Measurements from ENCODE around the gene TMEM51. TPM values are rescaled to one million over a fixed set of nuclear protein-coding genes. Genes with fewer than 3 reads are reported as not detected.

The TMEM51 gene
- total and polyA plus RNA-seq, 2 of the 4 experiments (the other 2 are of a cell fraction), result 2.7 to 10.2 TPM

DNA sequence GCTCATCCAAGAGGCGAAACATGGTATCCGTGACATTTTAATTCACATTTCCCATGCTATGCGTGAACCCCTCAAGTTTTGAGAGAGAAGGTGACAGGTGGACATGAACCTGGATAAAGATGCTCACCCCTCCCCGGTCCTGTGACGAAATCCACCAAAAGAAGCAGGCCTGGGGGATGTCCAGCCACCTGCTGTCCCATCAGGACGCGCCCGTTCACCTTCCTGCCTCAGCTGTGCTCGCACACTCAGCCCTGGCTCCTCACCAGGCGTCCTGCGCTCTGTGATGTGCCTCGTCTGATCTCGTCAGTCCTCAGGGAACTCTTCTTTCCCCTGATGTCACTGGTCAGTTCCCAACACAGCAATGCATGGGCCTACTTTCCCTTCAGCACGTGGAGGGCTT lies 103.8 kb downstream of the TMEM51 start:
- ATAC-seq (ENCODE audit: low read depth), result no peak
- H3K56ac ChIP-seq (ENCODE audit: extremely low read depth, insufficient read depth, low read length), result no peak overlapping the region
- H3K4ac ChIP-seq (ENCODE audit: low read depth, low read length), result no peak overlapping the region
- H3K27ac ChIP-seq (ENCODE audit: insufficient read depth, low read length), result no peak overlapping the region
- intact Hi-C loops (cut with micrococcal nuclease), result no loop called here
- H3K4me2 ChIP-seq (ENCODE audit: low read depth, low read length), result no peak overlapping the region
- in situ Hi-C loops (cut with MboI; ENCODE audit: low sequenced_read_pairs), result no loop called here
- H3K14ac ChIP-seq (replicated peaks; ENCODE audit: low read depth, low read length), result no peak overlapping the region
- no peaks in the 10 kb centered on the region for H3K9me3 ChIP-seq (ENCODE audit: control insufficient read depth, insufficient read depth, low read length)
- H3K9me1 ChIP-seq (ENCODE audit: insufficient read depth, low read length), result peaks cover 5% of the 10 kb centered on the region; the same call in 1 of the 2 replicates
- WGBS, 2 experiments (ENCODE audit: extremely low coverage in 2 of 2, insufficient read length in 1 of 2), result 59% methylated on average over 4 of the region's 14 CpGs; no CpG with 5 or more reads in 1 of the 2 experiments
- ChIA-PET CTCF (no interaction called here), POLR2A (ENCODE audit: unreplicated experiment) (no interaction called here)
- no peaks in the 10 kb centered on the region for H3K79me1 ChIP-seq (ENCODE audit: low read depth in 1 of 2, low read length in 2 of 2)
- no peak overlapping the region for H4K5ac ChIP-seq (ENCODE audit: low read depth, low read length)
- H3K9ac ChIP-seq (ENCODE audit: low read depth, low read length), result no peak overlapping the region
- no peak overlapping the region for H2BK15ac ChIP-seq (ENCODE audit: low read depth, low read length)
- no peak overlapping the region for H2AK9ac ChIP-seq (replicated peaks; ENCODE audit: low read depth, low read length, poor library complexity)
- no peak overlapping the region for H3K23ac ChIP-seq (ENCODE audit: low read depth, low read length)
- no peak overlapping the region for H4K8ac ChIP-seq (ENCODE audit: low read depth in 2 of 2, low read length in 2 of 2)
- peaks cover 6% of the 10 kb centered on the region for H3K27me3 ChIP-seq (ENCODE audit: control insufficient read depth, insufficient read depth, low read length)
- peaks cover 3% of the 10 kb centered on the region; the same call in 1 of the 2 replicates for H3K4me1 ChIP-seq (ENCODE audit: control insufficient read depth, insufficient read depth, low read length)
- no peak overlapping the region for H4K91ac ChIP-seq (ENCODE audit: insufficient read depth, low read depth, low read length)
- DNase-seq, result no peak
- H2BK120ac ChIP-seq (ENCODE audit: low read depth, low read length), result no peak overlapping the region
- peak overlapping the region; percentile 45 for H2AFZ ChIP-seq (replicated peaks; ENCODE audit: low read length, poor library complexity)
- H2AK5ac ChIP-seq (ENCODE audit: low read depth, low read length), result no peak overlapping the region
- H2BK20ac ChIP-seq (ENCODE audit: low read depth, low read length), result no peak overlapping the region
- H2BK5ac ChIP-seq (ENCODE audit: low read depth, low read length, poor library complexity, severe bottlenecking), result no peak overlapping the region
- no peak for TF ChIP-seq RCOR1 (IDR thresholded peaks at IDR 0.05; ENCODE audit: insufficient replicate concordance, low read length)
- no peak overlapping the region for H3K18ac ChIP-seq (ENCODE audit: low read depth, low read length)
- H4K20me1 ChIP-seq (ENCODE audit: insufficient read depth, low read length), result no peaks in the 10 kb centered on the region
- no peaks in the 10 kb centered on the region for H3K36me3 ChIP-seq (ENCODE audit: control insufficient read depth, insufficient read depth, low read length)
- dilution Hi-C loops (cut with HindIII; ENCODE audit: low sequenced_read_pairs, unreplicated experiment), result no loop called here
- no TSS peak for BruUV-seq (replicated peaks)
- H3K4me3 ChIP-seq (ENCODE audit: insufficient read depth, low read depth, low read length), result no peak overlapping the region

Data from IMR-90 (cell line).